ENCODE measurements around the gene IGSF21.
"Not testable (repeated sequence)": the region's sequence is repeated elsewhere in the genome, so short reads cannot be mapped to it uniquely, and the experiment has no call there.

IGSF21 gene

DNA sequence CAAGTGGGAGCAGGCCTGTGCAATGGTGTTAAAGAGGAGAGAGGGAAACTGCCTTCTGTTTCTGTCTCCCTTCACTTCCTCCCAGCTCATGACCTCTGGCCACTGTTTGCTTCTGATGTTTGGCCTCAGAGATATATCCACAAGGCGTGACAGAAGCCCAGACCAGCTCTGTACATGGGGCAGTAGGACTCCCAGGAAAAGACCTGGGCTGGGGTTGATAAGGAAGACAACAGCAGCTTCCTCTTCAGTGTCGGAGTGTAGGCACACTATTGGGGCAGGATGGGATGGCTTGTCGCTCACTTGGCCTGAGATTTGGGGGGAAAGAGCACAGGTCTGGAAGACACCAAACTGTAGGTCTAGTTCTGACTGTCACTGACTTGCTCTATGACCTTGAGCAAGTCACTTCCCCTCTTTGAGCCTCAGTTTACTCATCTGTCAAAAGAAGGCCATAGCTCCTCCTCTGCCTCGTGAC is 305.3 kb downstream of the IGSF21 start:
- in situ Hi-C loops (cut with HindIII; ENCODE audit: low sequenced_read_pairs): no loop called here

DNA sequence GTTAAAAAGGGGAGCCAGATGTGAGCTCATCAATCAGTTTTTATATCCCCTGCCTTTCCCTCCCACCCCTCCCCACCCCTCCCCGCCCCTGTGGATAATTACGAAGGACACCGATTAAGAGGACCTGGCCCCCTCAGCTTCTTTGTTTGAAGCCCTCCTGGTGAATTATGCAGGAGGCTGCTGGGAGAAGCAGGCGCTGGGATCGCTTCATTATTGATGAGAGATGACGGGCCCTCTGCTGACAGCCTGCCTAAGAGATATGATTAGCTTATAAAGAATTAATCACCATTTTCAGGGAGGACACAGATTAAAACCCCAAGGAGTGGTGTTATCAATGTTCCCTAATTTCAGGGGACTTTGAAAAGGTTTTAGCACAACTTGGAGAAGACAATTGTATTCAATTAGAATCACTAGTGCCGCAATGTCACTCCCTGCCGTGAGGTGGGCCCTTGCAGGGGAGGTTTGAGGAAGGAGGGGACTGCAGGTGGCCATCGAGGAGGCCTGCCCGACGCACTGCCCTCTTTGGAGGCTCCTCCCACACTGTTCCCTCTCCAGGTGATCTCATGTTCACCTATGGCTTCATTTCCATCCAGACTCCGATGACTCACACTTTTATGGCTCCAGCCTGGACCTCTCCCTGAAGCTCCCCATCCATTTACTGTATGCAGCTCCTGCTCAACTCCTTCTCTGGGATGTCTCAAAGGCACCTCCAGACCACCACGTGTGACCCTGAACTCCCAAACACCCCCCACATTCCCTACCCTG is 306.1 kb downstream of the IGSF21 start:
- in situ Hi-C loops (cut with HindIII; ENCODE audit: low sequenced_read_pairs): no loop called here

DNA sequence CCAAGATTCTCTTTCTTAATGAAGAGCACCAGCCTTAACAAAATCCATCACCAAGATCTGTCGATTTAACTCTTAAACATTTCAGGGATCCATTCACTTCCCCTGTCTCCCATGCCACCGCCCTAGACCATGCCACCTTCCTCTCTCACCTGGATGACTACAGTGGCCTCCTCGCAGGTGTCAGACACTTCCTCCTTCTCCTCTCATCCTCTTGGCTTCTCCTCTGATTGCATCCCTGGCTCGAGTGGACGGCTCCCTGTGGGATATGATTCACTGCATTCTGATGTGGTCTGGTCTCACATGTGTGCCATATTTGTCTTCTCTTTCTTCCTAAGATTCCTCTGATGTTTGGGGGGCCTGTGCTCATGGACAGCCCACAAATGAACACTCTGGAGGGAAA is 306.7 kb downstream of the IGSF21 start:
- in situ Hi-C loops (cut with HindIII; ENCODE audit: low sequenced_read_pairs): no loop called here

DNA sequence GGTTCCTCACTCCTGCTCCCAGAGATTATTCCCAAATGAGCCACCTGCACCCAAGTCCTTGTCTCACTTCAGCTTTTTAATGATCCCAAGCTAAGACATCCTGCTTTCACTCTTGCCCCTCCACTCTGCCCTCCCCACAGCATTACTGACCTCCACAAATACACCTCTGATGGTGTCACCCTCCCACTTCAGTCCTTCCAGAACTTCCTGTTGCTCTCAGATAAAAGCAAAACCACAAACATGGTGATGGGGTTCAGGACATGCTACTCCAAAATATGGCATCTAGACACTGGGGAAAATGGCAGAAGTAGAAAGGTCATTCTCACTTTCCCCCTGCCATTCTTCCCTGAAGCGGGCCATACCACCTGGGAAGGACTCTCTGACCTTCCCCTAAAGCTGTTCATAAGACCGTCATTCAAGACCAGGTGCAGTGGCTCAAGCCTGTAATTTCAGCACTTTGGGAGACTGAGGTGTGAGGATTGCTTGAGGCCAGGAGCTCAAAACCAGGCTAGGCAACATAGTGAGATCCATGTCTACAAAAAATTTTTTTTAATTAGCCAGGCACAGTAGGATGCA is 307.4 kb downstream of the IGSF21 start:
- in situ Hi-C loops (cut with HindIII; ENCODE audit: low sequenced_read_pairs): no loop called here

DNA sequence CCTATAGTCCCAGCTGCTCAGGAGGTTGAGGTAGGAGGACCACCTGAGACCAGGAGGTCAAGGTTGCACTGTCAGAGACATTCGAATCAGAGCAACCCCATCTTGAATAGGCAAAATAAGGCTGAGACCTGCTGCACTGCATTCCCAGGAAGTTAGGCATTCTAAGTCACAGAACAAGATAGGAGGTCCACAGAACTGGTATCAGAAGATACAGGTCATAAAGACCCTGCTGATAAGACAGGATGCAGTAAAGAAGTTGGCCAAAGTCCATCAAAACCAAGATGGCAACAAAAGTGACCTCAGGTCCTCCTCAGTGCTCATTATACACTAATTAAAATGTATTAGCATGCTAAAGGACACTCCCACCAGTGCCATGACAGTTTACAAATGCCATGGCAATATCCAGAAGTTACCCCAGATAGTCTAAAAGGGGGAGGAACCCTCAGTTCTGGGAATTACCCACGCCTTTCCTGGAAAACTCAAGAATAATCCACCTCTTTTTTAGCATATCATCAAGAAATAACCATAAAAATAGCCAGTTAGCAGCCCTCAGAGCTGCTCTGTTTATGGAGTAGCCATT is 307.9 kb downstream of the IGSF21 start:
- in situ Hi-C loops (cut with HindIII; ENCODE audit: low sequenced_read_pairs): no loop called here

DNA sequence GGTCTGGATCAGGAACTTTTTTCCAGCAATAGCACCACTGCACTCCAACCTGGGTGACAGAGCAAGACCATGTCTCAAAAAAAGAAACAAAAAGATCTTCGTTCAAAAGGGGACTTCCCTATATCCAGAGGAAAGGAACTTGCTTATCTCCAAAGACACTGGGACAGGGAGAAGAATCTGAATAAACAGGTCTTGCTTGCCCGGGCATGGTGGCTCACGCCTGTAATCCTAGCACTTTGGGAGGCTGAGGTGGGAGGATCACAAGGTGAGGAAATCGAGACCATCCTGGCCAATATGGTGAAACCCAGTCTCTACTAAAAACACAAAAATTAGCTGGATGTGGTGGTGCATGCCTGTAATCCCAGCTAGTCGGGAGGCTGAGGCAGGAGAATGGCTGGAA is 308.5 kb downstream of the IGSF21 start:
- in situ Hi-C loops (cut with HindIII; ENCODE audit: low sequenced_read_pairs): not testable (repeated sequence)

DNA sequence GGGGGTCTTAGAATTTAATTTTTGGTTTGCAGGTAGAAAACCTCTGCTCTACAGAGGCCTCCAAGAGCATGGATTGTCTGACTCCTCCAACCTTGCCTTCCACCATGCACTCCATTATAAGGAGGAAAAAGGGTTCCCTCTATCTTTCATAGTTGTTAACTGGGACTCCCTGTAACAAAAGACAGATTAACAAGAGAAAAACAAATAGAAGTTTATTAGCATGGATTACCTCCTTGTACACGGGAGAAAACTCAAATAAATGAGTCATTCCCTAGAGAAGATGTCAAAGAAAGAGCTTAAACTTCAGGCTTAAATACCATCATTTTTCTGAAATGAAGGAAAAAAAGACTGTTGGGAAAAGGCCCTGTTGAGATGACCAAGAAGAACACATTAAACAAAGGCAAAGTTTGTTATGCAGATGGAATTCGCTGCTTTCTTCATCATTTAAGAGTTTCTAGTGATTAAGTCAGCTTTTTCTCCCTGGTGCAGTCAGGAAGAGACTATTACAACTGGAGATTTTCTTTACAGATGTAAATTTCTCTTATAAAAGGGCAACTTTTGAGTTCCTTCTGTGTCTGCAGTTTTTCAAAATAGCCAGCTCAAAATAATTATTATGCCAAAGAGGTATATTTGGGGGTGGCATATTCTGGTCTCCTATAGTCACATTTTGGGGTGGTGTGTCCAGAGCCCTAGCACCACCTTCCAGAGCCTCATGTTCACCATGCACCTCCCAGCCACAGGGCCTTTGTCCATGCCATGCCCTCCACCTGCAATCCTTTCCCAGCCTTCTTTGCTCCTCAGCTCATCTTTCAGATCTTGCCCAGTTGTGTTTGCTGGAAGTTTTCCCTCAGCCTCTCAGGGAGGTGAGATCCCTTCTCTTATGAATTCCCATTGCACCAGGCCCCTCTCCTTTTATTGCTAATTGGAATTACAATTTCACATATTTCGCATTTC is 310.0 kb downstream of the IGSF21 start:
- in situ Hi-C loops (cut with HindIII; ENCODE audit: low sequenced_read_pairs): no loop called here

DNA sequence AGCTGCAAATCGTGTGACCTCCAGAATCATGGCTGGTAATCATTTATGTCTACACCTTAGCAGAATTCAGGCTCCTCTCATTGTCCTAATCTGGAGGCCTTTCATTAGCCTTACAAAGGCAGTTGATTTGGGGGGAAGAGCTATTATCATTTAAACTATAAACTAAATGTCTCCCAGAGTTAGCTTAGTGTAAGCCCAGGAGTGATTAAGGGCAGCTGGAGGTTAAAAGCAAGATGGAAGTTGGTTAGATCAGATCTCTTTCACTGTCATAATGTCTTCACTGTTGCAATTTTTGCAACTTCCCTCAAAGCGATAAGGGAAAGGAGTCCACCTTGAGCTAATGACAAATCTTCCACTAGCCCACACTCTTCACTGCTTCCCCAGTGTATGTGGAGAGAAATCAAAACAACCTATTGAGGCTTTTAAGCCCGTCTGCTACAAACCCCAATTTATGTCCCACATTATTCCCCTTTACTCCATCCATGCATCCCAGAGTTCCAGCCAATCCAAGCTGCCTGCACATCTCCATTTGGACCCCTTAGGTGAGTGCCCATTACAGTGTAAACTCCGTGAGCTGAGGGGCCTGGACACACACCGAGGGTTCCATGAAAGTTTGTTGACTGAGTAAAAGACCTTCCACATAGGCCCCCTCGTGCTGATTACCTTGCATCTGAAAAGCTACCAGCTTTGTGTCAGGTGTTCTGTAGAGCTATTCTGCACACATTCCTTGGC is 311.7 kb downstream of the IGSF21 start:
- in situ Hi-C loops (cut with HindIII; ENCODE audit: low sequenced_read_pairs): no loop called here

DNA sequence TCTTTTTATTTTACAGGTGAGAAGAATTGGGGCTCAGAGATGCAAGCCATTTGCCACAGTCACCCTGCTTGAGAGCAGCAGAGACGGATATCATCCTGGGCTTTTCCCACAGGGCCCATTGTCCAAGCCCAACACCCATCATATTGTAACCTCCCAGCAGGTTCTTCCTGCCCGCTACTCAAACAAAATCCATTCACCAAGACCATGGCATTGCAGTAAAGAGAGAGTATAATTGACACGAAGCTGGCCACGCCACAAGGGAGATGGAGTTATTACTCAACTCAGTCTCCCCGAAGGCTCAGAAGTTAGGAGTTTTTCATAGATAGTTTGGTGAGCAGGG is 312.2 kb downstream of the IGSF21 start:
- in situ Hi-C loops (cut with HindIII; ENCODE audit: low sequenced_read_pairs): no loop called here

DNA sequence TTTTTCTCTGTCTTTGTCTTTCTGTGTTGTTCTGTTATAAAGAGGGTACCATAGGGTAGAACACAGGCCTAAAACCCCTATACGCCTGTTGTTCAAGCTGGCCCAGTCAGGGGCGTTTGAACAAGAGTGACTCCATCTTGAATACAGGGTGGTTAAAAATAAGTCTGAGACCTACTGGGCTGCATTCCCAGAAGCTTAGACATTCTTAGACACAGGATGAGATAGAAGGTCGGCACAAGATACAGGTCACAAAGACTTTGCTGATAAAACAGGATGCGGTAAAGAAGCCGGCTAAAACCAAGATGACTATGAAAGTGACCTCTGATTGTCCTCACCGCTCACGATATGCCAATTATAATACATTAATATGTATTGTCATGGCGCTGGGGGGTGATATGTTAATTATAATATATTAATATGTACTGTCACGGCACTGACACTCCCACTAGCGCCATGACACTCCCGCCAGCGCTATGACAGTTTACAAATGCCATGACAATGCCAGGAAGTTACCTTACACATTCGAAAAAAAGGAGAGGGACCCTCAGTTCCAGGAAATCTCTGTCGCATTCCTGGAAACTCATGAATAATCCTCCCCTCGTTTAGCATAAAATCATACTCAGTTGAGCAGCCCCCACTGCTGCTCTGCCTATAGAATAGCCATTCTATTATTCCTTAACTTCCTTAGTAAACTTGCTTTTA is 314.6 kb downstream of the IGSF21 start:
- in situ Hi-C loops (cut with HindIII; ENCODE audit: low sequenced_read_pairs): no loop called here

DNA sequence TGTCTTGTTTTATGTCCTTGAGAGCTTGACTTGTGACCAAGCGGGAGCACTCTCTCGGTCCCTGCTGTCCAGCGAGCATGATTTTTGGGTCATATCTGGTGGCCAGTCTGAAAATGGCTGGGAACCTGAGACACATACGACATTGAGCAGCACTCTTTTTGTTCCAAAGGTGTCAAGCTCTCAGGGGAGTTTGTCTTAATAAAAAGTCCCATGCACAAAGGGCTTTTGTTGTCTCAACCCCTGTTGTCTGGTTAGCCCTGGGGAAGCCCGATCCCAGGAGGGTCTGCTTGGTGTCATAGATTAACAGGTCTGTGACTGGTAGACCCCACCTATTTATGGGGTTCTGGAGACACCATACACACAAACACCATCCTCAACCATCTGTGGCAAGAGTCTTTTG is 315.4 kb downstream of the IGSF21 start:
- in situ Hi-C loops (cut with HindIII; ENCODE audit: low sequenced_read_pairs): no loop called here

DNA sequence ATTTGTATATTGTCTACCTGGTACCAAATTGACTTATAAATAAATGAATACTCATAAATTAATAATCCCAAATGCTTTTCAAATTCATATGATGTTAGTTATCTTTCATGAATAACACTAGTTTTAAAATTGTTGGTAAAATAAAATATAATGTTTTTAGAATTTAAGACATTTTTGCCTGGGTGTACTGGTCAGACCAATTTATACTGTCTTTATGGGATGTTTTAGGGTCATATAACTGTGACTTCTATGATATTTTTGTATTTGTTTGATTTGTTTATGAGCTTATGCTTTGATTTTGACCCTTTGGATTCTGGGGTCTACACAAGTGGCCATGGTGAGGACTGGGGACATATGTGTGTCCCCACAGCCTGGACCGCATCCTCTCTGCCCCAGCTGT is 319.0 kb downstream of the IGSF21 start:
- in situ Hi-C loops (cut with HindIII; ENCODE audit: low sequenced_read_pairs): no loop called here
